CD4-positive, alpha-beta T cell (primary cell): Measurements from ENCODE around the gene CLEC20A. TPM values are rescaled to one million over a fixed set of nuclear protein-coding genes. Genes with fewer than 3 reads are reported as not detected.

Experiments
- ATAC-seq: fragments of 200-7000 bp; cut with Tn5 transposase; one replicate; pipeline ENCODE4 v1.10.0; 2022; ENCODE audit warnings: mild to moderate bottlenecking; ENCODE audit not compliant: poor library complexity
- CTCF ChIA-PET: fragments of 350-600 bp; sonication (Branson Sonifier 250); formaldehyde crosslinking; loops from one replicate; lab custom pipeline; 2021; ENCODE audit warnings: antibody characterized with exemption, inconsistent platforms; lab: Charles Lee
- POLR2A ChIA-PET: fragments of 350-600 bp; sonication (Branson Sonifier 250); formaldehyde crosslinking; loops from one replicate; lab custom pipeline; 2021; ENCODE audit warnings: antibody characterized with exemption, inconsistent platforms; lab: Charles Lee
- DNase-seq, 14 experiments: peaks; one replicate each; pipeline ENCODE4 v3.0.0-alpha.2; 2013 to 2020; ENCODE audit warnings: mixed read lengths in 2 of 14
- H3K27ac ChIP-seq, 2 donors: one replicate each; pipeline versions ENCODE4 v1.5.1 to v1.7.0; 2013; ENCODE audit warnings: low read length in 2 of 2, low read depth in 1 of 2, mild to moderate bottlenecking in 1 of 2
- H3K27me3 ChIP-seq, 2 experiments: 1 replicate in 1 of 2; 2 replicates in 1 of 2; pipeline versions ENCODE4 v1.6.1 to v1.7.0; 2013; ENCODE audit warnings: low read length in 2 of 2, control low read depth in 1 of 2, mild to moderate bottlenecking in 1 of 2, moderate library complexity in 1 of 2; ENCODE audit not compliant: insufficient read depth in 2 of 2, control insufficient read depth in 1 of 2
- H3K36me3 ChIP-seq: one replicate; pipeline ENCODE4 v1.6.1; 2013; ENCODE audit warnings: low read length, control low read depth; ENCODE audit not compliant: insufficient read depth
- H3K4me1 ChIP-seq: one replicate; pipeline ENCODE4 v1.6.1; 2013; ENCODE audit warnings: low read length, control low read depth; ENCODE audit not compliant: insufficient read depth
- H3K4me3 ChIP-seq: one replicate; pipeline ENCODE4 v1.5.1; 2013; ENCODE audit warnings: mild to moderate bottlenecking, low read length, moderate library complexity
- H3K9me3 ChIP-seq, 2 experiments: 1 replicate in 1 of 2; 2 replicates in 1 of 2; pipeline versions ENCODE4 v1.6.1 to v1.7.0; 2013; ENCODE audit warnings: low read length in 2 of 2, mild to moderate bottlenecking in 2 of 2, control low read depth in 1 of 2, moderate library complexity in 1 of 2; ENCODE audit not compliant: control insufficient read depth in 1 of 2, insufficient read depth in 1 of 2
- H3K27ac Mint-ChIP-seq: one replicate; pipeline ENCODE4 v1.8.0; 2020; ENCODE audit warnings: mixed read lengths
- H3K27me3 Mint-ChIP-seq: one replicate; pipeline ENCODE4 v1.8.0; 2021; ENCODE audit warnings: mixed read lengths
- H3K36me3 Mint-ChIP-seq: one replicate; pipeline ENCODE4 v1.8.0; 2021; ENCODE audit warnings: low read depth, mixed read lengths
- H3K4me1 Mint-ChIP-seq: one replicate; pipeline ENCODE4 v1.8.0; 2021; ENCODE audit warnings: low read depth, mixed read lengths
- H3K4me3 Mint-ChIP-seq: one replicate; pipeline ENCODE4 v1.8.0; 2020; ENCODE audit warnings: mild to moderate bottlenecking, mixed read lengths
- H3K9me3 Mint-ChIP-seq: one replicate; pipeline ENCODE4 v1.8.0; 2020; ENCODE audit warnings: mixed read lengths
- intact Hi-C, 2 experiments: fragments of 100-400 bp; cut with DNase I in 1 of 2; cut with micrococcal nuclease in 1 of 2; formaldehyde crosslinking; loops; one replicate each; pipeline versions ENCODE4 v1.15.1 to v1.9.0; 2023 to 2025; cut with DNase I, micrococcal nuclease
- total RNA-seq, 174 experiments: library from RNA in 2 of 174; stranded (reverse) in 2 of 174; gene quantifications; one replicate each; pipeline ENCODE4 v1.2.3 and lab custom pipeline; 2021 to 2026
- TF ChIP-seq, protein P1 (sequence below): fragments of 200-600 bp; IDR thresholded peaks from one replicate; pipeline ENCODE4 v1.8.0; 2022; ENCODE audit warnings: antibody characterized with exemption, mild to moderate bottlenecking

The CLEC20A gene
- total RNA-seq, 2 experiments from 2014 or later: not detected

DNA sequence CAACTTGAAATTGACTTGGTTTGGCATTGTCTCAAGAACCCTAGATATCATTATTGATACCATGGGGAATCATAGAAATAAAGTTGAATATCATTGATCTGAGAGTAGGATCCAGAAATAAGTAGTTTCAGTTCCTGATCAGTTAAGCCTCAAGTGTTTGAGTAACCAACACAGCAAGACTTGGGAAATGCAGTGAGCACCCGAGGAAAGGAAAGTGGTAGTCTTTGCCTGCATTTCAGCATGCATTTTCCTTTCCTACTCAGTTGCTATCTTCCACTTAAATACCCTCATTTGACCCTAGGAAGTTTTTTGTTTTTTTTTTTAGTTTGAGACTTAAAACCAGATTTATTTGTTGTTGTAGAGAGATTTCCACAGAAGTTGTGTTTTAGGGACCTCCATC is 18.9 kb downstream of the CLEC20A start:
- H3K27ac ChIP-seq: no peak overlapping the region
- intact Hi-C loops: no loop called here
- no peak overlapping the region for H3K27ac Mint-ChIP-seq
- DNase-seq: no peak
- no peaks in the 10 kb centered on the region for H3K9me3 Mint-ChIP-seq
- H3K4me3 ChIP-seq: no peak overlapping the region
- ChIA-PET POLR2A (no interaction called here), CTCF (no interaction called here)
- H3K4me1 ChIP-seq: no peaks in the 10 kb centered on the region
- ATAC-seq: no peak
- TF ChIP-seq, protein P1, sequence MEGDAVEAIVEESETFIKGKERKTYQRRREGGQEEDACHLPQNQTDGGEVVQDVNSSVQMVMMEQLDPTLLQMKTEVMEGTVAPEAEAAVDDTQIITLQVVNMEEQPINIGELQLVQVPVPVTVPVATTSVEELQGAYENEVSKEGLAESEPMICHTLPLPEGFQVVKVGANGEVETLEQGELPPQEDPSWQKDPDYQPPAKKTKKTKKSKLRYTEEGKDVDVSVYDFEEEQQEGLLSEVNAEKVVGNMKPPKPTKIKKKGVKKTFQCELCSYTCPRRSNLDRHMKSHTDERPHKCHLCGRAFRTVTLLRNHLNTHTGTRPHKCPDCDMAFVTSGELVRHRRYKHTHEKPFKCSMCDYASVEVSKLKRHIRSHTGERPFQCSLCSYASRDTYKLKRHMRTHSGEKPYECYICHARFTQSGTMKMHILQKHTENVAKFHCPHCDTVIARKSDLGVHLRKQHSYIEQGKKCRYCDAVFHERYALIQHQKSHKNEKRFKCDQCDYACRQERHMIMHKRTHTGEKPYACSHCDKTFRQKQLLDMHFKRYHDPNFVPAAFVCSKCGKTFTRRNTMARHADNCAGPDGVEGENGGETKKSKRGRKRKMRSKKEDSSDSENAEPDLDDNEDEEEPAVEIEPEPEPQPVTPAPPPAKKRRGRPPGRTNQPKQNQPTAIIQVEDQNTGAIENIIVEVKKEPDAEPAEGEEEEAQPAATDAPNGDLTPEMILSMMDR: no peak
- peaks cover 45% of the 10 kb centered on the region for H3K27me3 Mint-ChIP-seq
- no peak overlapping the region for H3K4me3 Mint-ChIP-seq
- no peaks in the 10 kb centered on the region for H3K36me3 ChIP-seq
- peaks cover 3% of the 10 kb centered on the region in 2 experiments for H3K27me3 ChIP-seq
- H3K4me1 Mint-ChIP-seq: no peaks in the 10 kb centered on the region
- no peaks in the 10 kb centered on the region for H3K36me3 Mint-ChIP-seq
- no peaks in the 10 kb centered on the region for H3K9me3 ChIP-seq

DNA sequence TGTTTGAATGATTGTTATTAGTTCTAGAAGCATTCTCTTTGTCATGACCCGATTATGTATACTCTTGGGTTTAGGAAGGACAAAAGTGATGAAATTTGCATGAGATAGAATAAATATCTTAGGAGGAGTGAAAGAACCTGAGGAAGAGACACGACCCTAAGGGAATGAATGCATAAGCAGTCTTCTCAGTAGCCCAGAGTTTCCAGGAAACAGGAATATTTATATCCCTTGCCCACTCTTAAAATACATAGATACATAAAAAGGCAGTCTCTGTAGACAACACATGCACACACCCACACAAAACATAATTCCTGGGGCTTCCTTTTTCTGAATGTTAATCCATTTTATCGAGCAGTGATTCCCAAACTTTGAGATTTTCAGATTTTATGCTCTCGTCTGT is 19.4 kb downstream of the CLEC20A start:
- Mint-ChIP-seq H3K36me3 (no peaks in the 10 kb centered on the region), H3K4me3 (no peak overlapping the region), H3K4me1 (no peaks in the 10 kb centered on the region), H3K9me3 (no peaks in the 10 kb centered on the region), H3K27me3 (peaks cover 50% of the 10 kb centered on the region), H3K27ac (no peak overlapping the region)
- ATAC-seq (no peak), DNase-seq (no peak)
- Histone ChIP-seq H3K27me3 (peaks cover 3% of the 10 kb centered on the region in 2 experiments), H3K4me1 (no peaks in the 10 kb centered on the region), H3K36me3 (no peaks in the 10 kb centered on the region), H3K9me3 (no peaks in the 10 kb centered on the region), H3K4me3 (no peak overlapping the region), H3K27ac (no peak overlapping the region)
- TF ChIP-seq, protein P1: no peak
- POLR2A ChIA-PET: no interaction called here
- intact Hi-C loops: no loop called here
- CTCF ChIA-PET: no interaction called here

DNA sequence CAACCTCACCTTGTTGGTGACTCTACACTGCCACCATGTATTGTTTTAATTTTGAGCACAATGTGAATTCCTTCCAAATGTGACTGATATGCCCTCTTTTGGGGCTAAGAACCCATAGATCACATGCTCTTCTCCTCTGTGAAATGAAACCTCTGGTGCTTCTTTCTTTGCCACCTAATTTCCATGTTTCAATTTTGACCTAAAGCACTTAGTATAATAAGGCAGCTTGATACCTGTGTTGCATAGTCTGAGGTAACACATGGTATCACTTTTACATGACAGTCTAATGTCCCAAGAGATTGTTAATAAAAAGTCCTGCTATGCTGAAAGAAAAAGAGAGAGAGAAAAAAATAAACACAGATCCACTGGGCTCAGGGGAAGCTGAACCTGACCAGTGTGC is 24.2 kb downstream of the CLEC20A start:
- no peak overlapping the region for H3K27ac ChIP-seq
- ATAC-seq (no peak), DNase-seq (no peak)
- H3K36me3 ChIP-seq: no peaks in the 10 kb centered on the region
- TF ChIP-seq, protein P1: no peak
- POLR2A ChIA-PET: no interaction called here
- H3K4me1 ChIP-seq: no peaks in the 10 kb centered on the region
- intact Hi-C loops: no loop called here
- peaks cover 3% of the 10 kb centered on the region in 2 experiments for H3K27me3 ChIP-seq
- CTCF ChIA-PET: no interaction called here
- Mint-ChIP-seq H3K9me3 (no peaks in the 10 kb centered on the region), H3K27ac (no peak overlapping the region), H3K4me3 (no peak overlapping the region), H3K36me3 (no peaks in the 10 kb centered on the region), H3K4me1 (no peaks in the 10 kb centered on the region), H3K27me3 (peaks cover 53% of the 10 kb centered on the region)
- H3K4me3 ChIP-seq: no peak overlapping the region
- no peaks in the 10 kb centered on the region for H3K9me3 ChIP-seq
